GM20000 (cell line): ENCODE measurements around the gene KLHDC7B.

ENCODE experiments used
- DNase-seq: peaks from one replicate; pipeline ENCODE4 v3.0.0; 2012; ENCODE audit warnings: low spot score
- CTCF ChIP-seq: IDR thresholded peaks from 2 replicates; pipeline ENCODE4 v1.5.1; 2012; ENCODE audit warnings: mild to moderate bottlenecking, control low read depth; ENCODE audit errors: extremely low read depth, missing control alignments

The KLHDC7B gene

GRCh38 chr22:50584106-50585096 is 38.7 kb downstream of the KLHDC7B start:
- TF ChIP-seq CTCF = no peak
- no peak for DNase-seq

DNA sequence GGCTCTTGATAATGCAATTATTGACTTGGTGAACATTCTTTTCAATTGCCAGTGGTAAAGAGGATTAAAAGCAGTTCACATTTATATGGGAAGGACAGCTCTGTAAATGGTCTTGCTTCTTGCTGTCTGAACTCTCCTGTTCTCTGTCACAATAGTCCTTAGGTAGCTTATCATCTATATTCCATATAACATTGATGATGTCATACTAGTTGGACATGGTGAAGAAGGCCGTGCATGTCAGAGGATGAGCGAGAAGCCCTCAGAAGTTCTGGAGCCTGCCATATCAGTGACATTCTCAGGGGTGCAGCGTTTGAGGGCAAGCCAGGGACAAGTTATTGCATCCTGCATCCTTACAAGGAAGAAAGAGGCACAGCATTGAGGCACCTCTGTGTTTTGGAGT is 39.5 kb downstream of the KLHDC7B start:
- DNase-seq = no peak
- TF ChIP-seq CTCF = no peak

- no peak for DNase-seq
Observed at GRCh38 chr22:50585781-50586180, 40.1 kb downstream of the KLHDC7B start.

DNA sequence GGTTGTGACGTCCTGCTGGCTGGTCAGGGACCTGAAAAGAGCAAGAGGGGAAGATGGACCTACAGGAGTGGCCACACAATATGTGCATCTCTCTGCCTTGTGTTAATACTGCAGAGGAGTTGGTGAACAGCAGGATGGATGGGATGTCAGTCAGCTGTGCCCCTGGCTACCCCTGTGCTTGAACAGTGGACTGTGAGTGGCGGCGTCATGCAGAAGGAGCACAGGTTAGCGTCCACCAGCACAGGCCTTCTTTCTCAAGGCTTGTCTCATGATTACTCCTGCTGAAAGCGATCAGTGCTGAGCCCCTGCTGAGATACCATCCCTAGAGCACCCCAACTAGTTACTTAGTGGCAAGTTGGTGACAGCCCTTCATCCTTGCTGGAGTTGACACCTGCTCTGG is 40.7 kb downstream of the KLHDC7B start:
- no peak for DNase-seq
- no peak for TF ChIP-seq CTCF

More at GRCh38 chr22:50585781-50586180, 40.1 kb downstream of the KLHDC7B start:
- no peak for TF ChIP-seq CTCF

GRCh38 chr22:50587407-50587806 is 41.7 kb downstream of the KLHDC7B start:
- no peak for TF ChIP-seq CTCF
- DNase-seq = no peak

DNA sequence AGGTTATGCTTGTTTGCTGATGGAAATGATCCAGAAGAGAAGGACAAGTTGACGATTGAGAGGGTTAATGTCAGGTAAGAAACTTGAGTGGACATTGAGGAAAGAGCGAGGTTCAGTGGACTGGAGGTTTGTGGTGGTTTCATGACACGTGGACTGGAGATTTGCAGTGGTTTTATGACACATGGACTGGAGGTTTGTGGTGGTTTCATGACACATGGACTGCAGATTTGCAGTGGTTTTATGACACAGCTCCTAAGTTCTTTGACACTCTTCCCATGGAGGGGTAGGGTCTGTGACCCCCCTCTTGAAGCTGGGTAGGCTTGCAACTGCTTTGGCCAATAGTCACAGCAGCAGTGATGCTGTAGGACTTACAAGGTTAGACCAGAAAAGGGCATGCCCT is 49.5 kb downstream of the KLHDC7B start:
- TF ChIP-seq CTCF = no peak
- DNase-seq = no peak

DNA sequence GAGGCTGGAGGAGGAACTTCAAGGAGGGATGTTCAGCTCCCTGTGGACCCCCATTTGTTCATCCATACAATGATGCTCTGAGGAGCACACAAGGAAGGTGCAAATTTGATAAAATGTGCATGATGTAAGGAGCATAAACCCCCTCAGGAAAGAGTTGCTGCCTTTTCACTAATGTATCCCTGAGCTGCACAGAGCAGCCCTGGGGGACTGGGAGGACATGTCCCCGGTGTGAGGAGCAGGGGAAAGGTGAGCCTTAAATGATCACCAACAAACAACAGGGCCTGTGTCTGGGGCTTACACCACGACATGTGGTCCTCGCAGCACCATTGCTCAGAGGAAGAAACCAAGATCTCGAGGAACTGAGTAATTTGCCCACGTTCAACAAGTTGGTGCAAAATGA is 51.4 kb downstream of the KLHDC7B start:
- no peak for DNase-seq
- no peak for TF ChIP-seq CTCF
